Neural cell (in vitro differentiated cells): ENCODE measurements around the gene MAP4K4.

Source experiments
- CTCF ChIP-seq: fragments of 450-650 bp; IDR thresholded peaks from 2 replicates; pipeline ENCODE4 v1.5.1; 2014; ENCODE audit warnings: antibody characterized with exemption, mild to moderate bottlenecking, moderate library complexity; ENCODE audit not compliant: poor library complexity, severe bottlenecking
- EP300 ChIP-seq: fragments of 450-650 bp; conservative IDR thresholded peaks from 2 replicates; pipeline ENCODE4 v1.6.1; 2014; ENCODE audit warnings: antibody characterized with exemption, mild to moderate bottlenecking, moderate library complexity; ENCODE audit not compliant: poor library complexity, severe bottlenecking
- EZH2 ChIP-seq: fragments of 200-600, 300-800 bp; shearing (Covaris generic), sonication (generic); IDR thresholded peaks from 2 replicates; pipeline ENCODE4 v1.6.1; 2014; ENCODE audit warnings: antibody characterized with exemption, low read length, borderline replicate concordance, mild to moderate bottlenecking; ENCODE audit not compliant: insufficient read depth, poor library complexity, severe bottlenecking
- MXI1 ChIP-seq: fragments of 450-650 bp; conservative IDR thresholded peaks from 2 replicates; pipeline ENCODE4 v1.6.1; 2014; ENCODE audit warnings: antibody characterized with exemption, mild to moderate bottlenecking; ENCODE audit not compliant: poor library complexity, severe bottlenecking
- POLR2AphosphoS5 ChIP-seq: IDR thresholded peaks from 2 replicates; pipeline ENCODE4 v1.6.1; 2012
- RAD21 ChIP-seq: fragments of 450-650 bp; conservative IDR thresholded peaks from 2 replicates; pipeline ENCODE4 v1.6.1; 2014; ENCODE audit warnings: antibody characterized with exemption, mild to moderate bottlenecking, moderate library complexity
- REST ChIP-seq: IDR thresholded peaks from 2 replicates; pipeline ENCODE4 v1.6.1; 2012; ENCODE audit warnings: borderline replicate concordance
- SMC3 ChIP-seq: fragments of 450-650 bp; conservative IDR thresholded peaks from 2 replicates; pipeline ENCODE4 v1.6.1; 2014; ENCODE audit warnings: antibody characterized with exemption, mild to moderate bottlenecking, moderate library complexity; ENCODE audit not compliant: poor library complexity
- TAF1 ChIP-seq: IDR thresholded peaks from 2 replicates; pipeline ENCODE4 v1.6.1; 2012; ENCODE audit warnings: low read depth

- no peak for TF ChIP-seq CTCF
- TF ChIP-seq EZH2 = no peak
- TF ChIP-seq MXI1 = no peak
- no peak for TF ChIP-seq POLR2AphosphoS5
- no peak for TF ChIP-seq REST
- TF ChIP-seq TAF1 = no peak
- no peak for TF ChIP-seq SMC3
- no peak for TF ChIP-seq RAD21
- no peak for TF ChIP-seq EP300
These were observed 121.3 kb downstream of the MAP4K4 start for GRCh38 chr2:101818531-101819451.
